ENCODE results near the gene PTPDC1.
"Not testable (repeated sequence)": the region's sequence is repeated elsewhere in the genome, so short reads cannot be mapped to it uniquely, and the experiment has no call there.

Gene PTPDC1

DNA sequence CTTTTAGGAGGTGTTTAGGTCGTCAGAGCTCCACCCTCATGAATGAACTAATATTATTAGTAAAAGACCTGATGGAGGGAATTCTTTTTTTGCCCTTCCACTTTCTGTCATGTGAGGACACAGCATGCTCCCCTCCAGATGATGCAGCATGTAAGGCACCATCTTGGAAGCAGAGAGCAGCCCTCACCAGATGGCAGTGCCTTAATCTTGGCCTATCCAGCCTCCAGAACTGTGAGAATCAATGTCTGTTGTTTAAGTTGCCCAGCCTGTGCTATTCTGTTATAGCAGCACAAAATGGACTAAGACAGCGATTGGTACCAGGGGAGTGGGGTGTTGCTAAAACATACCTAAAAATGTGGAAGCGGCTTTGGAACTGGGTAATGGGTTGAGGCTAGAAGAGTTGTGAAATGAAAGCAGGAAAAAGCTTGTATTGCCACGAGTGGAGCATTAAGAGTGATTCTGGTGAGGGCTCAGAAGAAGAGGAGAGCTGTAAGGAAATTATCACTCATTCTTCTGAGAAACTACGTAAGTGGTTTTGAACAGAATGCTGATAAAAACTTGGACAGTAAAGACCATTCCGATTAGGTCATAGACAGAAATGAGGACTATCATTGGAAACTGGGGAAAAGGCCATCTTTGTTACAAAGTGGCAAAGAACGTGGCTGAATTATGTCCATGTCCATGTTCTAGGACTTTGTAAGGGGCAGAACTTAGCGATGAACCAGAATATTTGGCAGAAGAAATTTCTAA lies 28.6 kb downstream of the PTPDC1 start:
- H3K36me3 ChIP-seq (ENCODE audit: control insufficient read depth, insufficient read depth, low read length): no peaks in the 10 kb centered on the region
- H3K27ac ChIP-seq (ENCODE audit: low read depth, low read length, severe bottlenecking): no peak overlapping the region
- no peaks in the 10 kb centered on the region for H3K4me1 ChIP-seq (ENCODE audit: control insufficient read depth, insufficient read depth, low read length, poor library complexity, severe bottlenecking)
- H3K4me3 ChIP-seq (ENCODE audit: extremely low read depth, insufficient read depth, low read length, poor library complexity, severe bottlenecking): no peak overlapping the region
- no peaks in the 10 kb centered on the region for H3K9me3 ChIP-seq (ENCODE audit: control insufficient read depth, low read length)
- WGBS, 2 experiments (ENCODE audit: insufficient coverage in 2 of 2): 91 to 94% methylated on average over 6 to 7 of the region's 8 CpGs

DNA sequence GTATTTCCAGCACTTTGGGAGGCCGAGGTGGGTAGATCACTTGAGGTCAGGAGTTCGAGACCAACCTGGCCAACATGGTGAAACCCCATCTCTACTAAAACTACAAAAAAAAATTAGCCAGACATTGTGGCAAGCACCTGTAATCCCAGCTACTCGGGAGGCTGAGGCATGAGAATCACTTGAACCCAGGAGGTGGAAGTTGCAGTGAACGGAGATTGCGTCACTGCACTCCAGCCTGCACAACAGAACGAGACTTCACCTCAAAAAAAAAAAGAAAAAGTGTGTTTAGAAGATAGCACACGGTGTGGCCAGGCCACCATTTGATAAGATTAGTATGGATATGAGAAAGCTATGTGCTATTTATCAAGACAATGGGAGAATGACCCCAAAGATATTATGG lies 35.8 kb downstream of the PTPDC1 start:
- not testable (repeated sequence) for H3K4me3 ChIP-seq (ENCODE audit: extremely low read depth, insufficient read depth, low read length, poor library complexity, severe bottlenecking); H3K4me1 ChIP-seq (ENCODE audit: control insufficient read depth, insufficient read depth, low read length, poor library complexity, severe bottlenecking); H3K27ac ChIP-seq (ENCODE audit: low read depth, low read length, severe bottlenecking); H3K9me3 ChIP-seq (ENCODE audit: control insufficient read depth, low read length); H3K36me3 ChIP-seq (ENCODE audit: control insufficient read depth, insufficient read depth, low read length)
- 92 to 100% methylated on average over 5 of the region's 7 CpGs for WGBS, 2 experiments (ENCODE audit: insufficient coverage in 2 of 2)

DNA sequence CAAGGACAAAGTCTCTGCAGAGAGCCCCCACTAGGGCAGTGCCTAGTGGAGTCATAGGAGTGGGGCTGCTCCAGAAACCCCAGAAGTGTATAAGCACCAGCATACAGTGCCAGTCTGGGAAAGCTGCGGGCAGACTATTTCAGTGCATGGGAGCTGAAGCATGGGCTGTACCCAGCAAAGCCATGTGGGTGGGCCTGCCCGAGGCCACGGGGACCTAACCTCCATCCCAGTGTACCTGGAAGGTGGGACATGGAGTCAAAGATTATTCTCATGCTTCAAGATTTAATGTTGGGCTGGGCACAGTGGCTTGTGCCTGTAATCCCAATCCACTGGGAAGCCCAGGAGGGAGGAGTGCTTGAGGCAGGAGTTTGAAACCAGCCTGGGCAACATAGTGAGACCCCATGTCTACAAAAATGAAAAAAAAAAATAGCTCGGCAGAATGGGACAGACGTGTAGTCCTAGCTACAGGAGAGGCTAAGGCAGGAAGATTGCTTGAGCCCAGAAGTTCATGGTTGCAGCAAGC lies 36.7 kb downstream of the PTPDC1 start:
- no peaks in the 10 kb centered on the region for H3K4me1 ChIP-seq (ENCODE audit: control insufficient read depth, insufficient read depth, low read length, poor library complexity, severe bottlenecking)
- no peak overlapping the region for H3K4me3 ChIP-seq (ENCODE audit: extremely low read depth, insufficient read depth, low read length, poor library complexity, severe bottlenecking)
- H3K27ac ChIP-seq (ENCODE audit: low read depth, low read length, severe bottlenecking): no peak overlapping the region
- H3K36me3 ChIP-seq (ENCODE audit: control insufficient read depth, insufficient read depth, low read length): no peaks in the 10 kb centered on the region
- peaks cover 5% of the 10 kb centered on the region for H3K9me3 ChIP-seq (ENCODE audit: control insufficient read depth, low read length)
- 91 to 93% methylated on average over 4 to 5 of the region's 5 CpGs for WGBS, 2 experiments (ENCODE audit: insufficient coverage in 2 of 2)

DNA sequence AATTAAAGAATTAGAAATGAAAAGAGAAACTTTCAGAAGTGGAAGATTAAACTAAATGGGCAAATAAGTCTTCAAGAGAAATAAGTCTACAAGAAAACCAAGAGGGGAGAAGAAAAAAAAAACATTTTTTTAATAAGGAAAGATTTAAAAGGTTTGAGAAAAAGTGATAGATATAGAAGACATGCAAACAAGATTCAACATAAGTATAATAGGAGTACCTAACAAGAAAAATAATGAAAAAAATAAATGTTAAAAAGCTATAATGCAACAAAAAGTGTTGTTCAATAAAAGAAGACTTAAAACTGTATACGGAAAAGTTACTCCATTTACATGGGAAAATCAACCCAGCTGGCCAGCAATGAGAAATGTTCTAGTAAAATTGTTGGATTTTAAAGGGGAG lies 42.6 kb downstream of the PTPDC1 start:
- Histone ChIP-seq H3K4me3 (ENCODE audit: extremely low read depth, insufficient read depth, low read length, poor library complexity, severe bottlenecking) (no peak overlapping the region), H3K9me3 (ENCODE audit: control insufficient read depth, low read length) (peaks cover 29% of the 10 kb centered on the region), H3K27ac (ENCODE audit: low read depth, low read length, severe bottlenecking) (no peak overlapping the region), H3K36me3 (ENCODE audit: control insufficient read depth, insufficient read depth, low read length) (no peaks in the 10 kb centered on the region), H3K4me1 (ENCODE audit: control insufficient read depth, insufficient read depth, low read length, poor library complexity, severe bottlenecking) (no peaks in the 10 kb centered on the region)
- no CpG with 5 or more reads among the region's 1 CpG for WGBS, 2 experiments (ENCODE audit: insufficient coverage in 2 of 2)

DNA sequence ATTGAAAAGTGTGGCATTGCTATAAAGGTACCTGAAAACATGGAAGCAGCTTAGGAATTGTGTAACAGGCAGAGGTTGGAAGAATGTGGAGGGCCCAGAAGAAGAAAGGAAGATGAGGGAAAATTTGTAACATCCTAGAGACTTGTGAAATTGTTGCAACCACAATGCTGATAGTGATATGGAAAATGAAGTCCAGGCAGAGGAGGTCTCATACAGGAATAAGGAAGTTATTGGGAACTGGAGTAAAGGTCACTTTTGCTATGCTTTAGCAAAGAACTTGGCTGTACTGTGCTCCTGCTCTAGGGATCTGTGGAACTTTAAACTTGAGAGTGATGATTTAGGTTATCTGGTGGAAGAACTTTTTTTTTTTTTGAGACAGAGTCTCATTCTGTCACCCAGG lies 43.5 kb downstream of the PTPDC1 start:
- peaks cover 29% of the 10 kb centered on the region for H3K9me3 ChIP-seq (ENCODE audit: control insufficient read depth, low read length)
- H3K4me1 ChIP-seq (ENCODE audit: control insufficient read depth, insufficient read depth, low read length, poor library complexity, severe bottlenecking): no peaks in the 10 kb centered on the region
- H3K27ac ChIP-seq (ENCODE audit: low read depth, low read length, severe bottlenecking): no peak overlapping the region
- no peak overlapping the region for H3K4me3 ChIP-seq (ENCODE audit: extremely low read depth, insufficient read depth, low read length, poor library complexity, severe bottlenecking)
- no peaks in the 10 kb centered on the region for H3K36me3 ChIP-seq (ENCODE audit: control insufficient read depth, insufficient read depth, low read length)

DNA sequence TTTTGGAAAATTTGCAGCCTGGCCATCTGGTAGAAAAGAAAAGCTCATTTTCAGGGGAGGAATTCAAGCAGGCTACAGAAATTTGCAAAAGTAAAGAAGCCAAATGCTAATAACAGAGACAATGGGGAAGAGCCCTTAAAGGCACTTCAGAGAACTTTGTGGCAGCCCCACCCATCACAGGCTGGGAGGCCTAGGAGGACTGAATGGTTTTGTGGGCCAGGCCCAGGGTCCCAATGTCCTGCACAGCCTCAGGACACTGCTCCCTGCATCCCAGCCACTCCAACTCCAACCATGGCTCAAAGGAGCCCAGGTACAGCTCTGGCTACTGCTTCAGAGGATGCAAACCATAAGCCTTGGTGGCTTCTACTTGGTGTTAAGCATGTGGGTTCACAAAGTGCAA lies 44.3 kb downstream of the PTPDC1 start:
- Histone ChIP-seq H3K36me3 (ENCODE audit: control insufficient read depth, insufficient read depth, low read length) (no peaks in the 10 kb centered on the region), H3K9me3 (ENCODE audit: control insufficient read depth, low read length) (peaks cover 29% of the 10 kb centered on the region), H3K27ac (ENCODE audit: low read depth, low read length, severe bottlenecking) (no peak overlapping the region), H3K4me1 (ENCODE audit: control insufficient read depth, insufficient read depth, low read length, poor library complexity, severe bottlenecking) (no peaks in the 10 kb centered on the region), H3K4me3 (ENCODE audit: extremely low read depth, insufficient read depth, low read length, poor library complexity, severe bottlenecking) (no peak overlapping the region)

DNA sequence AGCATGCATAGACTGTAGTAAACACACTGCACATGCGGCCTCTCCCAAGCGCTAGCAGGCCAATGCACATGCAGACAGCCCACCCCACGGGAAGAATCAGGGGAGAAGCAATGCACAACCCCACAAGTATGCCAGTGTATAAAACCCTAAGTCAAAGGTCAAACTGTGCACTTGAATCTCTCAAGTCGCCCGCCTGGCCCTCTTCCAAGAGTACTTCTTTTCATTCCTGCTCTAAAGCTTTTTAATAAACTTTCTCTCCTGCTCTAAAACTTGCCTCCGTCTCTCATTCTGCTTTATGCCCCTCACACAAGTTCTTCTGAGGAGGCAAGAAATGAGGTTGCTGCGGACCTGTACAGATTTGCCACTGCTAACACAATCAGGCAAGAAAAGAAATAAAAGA lies 50.4 kb downstream of the PTPDC1 start:
- Histone ChIP-seq H3K4me1 (ENCODE audit: control insufficient read depth, insufficient read depth, low read length, poor library complexity, severe bottlenecking) (no peaks in the 10 kb centered on the region), H3K36me3 (ENCODE audit: control insufficient read depth, insufficient read depth, low read length) (no peaks in the 10 kb centered on the region), H3K27ac (ENCODE audit: low read depth, low read length, severe bottlenecking) (no peak overlapping the region), H3K9me3 (ENCODE audit: control insufficient read depth, low read length) (peaks cover 2% of the 10 kb centered on the region), H3K4me3 (ENCODE audit: extremely low read depth, insufficient read depth, low read length, poor library complexity, severe bottlenecking) (no peak overlapping the region)
- 88 to 92% methylated on average over 5 to 6 of the region's 7 CpGs for WGBS, 2 experiments (ENCODE audit: insufficient coverage in 2 of 2)

DNA sequence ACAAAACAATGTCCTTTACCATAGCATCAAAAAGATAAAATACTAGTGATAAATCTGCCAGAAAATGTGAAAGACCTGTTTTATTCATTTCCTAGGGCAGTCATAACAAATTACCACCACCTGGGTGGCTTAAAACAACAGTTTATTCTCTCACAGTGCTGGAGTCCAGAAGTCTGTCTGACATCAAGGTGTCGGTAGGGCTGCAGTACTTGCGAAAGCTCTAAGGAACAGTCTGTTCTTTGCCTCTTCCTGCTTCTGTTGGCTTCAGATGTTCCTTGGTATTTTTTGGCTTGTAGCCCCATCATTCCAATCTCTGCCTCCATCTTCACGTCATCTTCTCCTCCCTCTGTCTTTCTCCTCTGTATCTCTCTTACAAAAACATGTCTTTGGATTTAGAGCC lies 51.0 kb downstream of the PTPDC1 start:
- WGBS, 2 experiments (ENCODE audit: insufficient coverage in 2 of 2): 91 to 95% methylated on average over 2 of the region's 3 CpGs
- Histone ChIP-seq H3K9me3 (ENCODE audit: control insufficient read depth, low read length) (no peaks in the 10 kb centered on the region), H3K27ac (ENCODE audit: low read depth, low read length, severe bottlenecking) (no peak overlapping the region), H3K36me3 (ENCODE audit: control insufficient read depth, insufficient read depth, low read length) (no peaks in the 10 kb centered on the region), H3K4me3 (ENCODE audit: extremely low read depth, insufficient read depth, low read length, poor library complexity, severe bottlenecking) (no peak overlapping the region), H3K4me1 (ENCODE audit: control insufficient read depth, insufficient read depth, low read length, poor library complexity, severe bottlenecking) (peaks cover 2% of the 10 kb centered on the region)

DNA sequence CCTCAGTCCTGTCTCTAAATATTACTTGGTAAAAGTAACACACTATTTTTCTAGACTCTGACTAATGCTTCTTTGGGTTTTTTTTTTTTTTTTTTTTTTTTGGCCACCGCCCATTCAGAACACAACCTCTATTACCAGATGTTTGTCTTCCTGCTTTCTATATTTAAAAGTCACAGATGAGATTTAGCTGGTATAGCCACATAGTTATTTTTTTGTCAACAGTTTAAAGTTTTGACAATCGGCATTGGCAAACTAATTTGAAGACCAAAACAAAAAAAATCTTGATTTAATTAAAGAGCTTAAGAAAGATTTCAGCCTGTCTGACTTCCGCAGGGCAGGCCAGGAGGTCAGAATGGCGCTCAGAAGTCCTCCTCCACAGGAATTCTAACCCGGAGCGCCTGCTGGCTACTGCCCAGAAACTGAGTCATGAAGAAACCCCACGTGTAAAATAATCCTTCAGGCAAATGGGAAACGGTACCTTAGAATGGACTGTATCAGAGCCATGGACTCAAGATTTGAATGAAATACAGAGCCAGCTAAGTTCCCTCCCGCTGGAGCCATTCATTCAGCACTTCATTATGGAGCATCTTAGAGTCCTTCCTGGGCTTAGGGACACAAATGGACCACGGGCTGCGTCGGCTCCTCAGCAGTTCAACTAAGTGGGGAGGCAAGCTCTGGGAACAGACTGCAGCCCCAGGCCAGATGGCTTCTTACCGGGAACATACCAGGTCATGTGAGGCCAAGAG lies 55.6 kb downstream of the PTPDC1 start:
- Histone ChIP-seq H3K27ac (ENCODE audit: low read depth, low read length, severe bottlenecking) (no peak overlapping the region), H3K36me3 (ENCODE audit: control insufficient read depth, insufficient read depth, low read length) (no peaks in the 10 kb centered on the region), H3K4me1 (ENCODE audit: control insufficient read depth, insufficient read depth, low read length, poor library complexity, severe bottlenecking) (peaks cover 13% of the 10 kb centered on the region), H3K4me3 (ENCODE audit: extremely low read depth, insufficient read depth, low read length, poor library complexity, severe bottlenecking) (no peak overlapping the region), H3K9me3 (ENCODE audit: control insufficient read depth, low read length) (no peaks in the 10 kb centered on the region)
- 87 to 89% methylated on average over 7 to 10 of the region's 13 CpGs for WGBS, 2 experiments (ENCODE audit: insufficient coverage in 2 of 2)

DNA sequence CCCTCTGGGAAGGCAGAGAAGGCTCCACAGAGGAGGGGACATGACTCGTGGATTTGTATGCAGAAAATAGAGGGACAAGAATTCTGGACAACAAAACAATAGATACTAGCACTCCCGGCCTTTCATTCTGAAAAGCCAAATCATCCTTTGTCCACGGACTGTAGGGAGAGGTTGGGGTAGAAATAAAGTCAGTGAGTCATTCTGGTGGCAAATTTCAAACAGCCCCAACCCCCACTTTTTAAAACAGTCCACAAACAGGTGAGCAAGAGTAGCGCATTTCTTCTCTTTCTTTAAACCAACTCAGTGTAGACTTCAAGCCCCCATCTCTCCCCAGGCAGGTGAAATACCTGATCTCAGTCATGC lies 56.1 kb downstream of the PTPDC1 start:
- Histone ChIP-seq H3K36me3 (ENCODE audit: control insufficient read depth, insufficient read depth, low read length) (no peaks in the 10 kb centered on the region), H3K9me3 (ENCODE audit: control insufficient read depth, low read length) (no peaks in the 10 kb centered on the region), H3K27ac (ENCODE audit: low read depth, low read length, severe bottlenecking) (no peak overlapping the region), H3K4me3 (ENCODE audit: extremely low read depth, insufficient read depth, low read length, poor library complexity, severe bottlenecking) (no peak overlapping the region), H3K4me1 (ENCODE audit: control insufficient read depth, insufficient read depth, low read length, poor library complexity, severe bottlenecking) (peaks cover 13% of the 10 kb centered on the region)
- 80 to 100% methylated on average over 1 of the region's 4 CpGs for WGBS, 2 experiments (ENCODE audit: insufficient coverage in 2 of 2)

Data from mesodermal cell (in vitro differentiated cells).